GM20000 (cell line): ENCODE results near the gene HOXC5.

ENCODE experiments used
- DNase-seq: peaks from one replicate; pipeline ENCODE4 v3.0.0; 2012; ENCODE audit warnings: low spot score
- TF ChIP-seq, protein P1 (sequence below): IDR thresholded peaks from 2 replicates; pipeline ENCODE4 v1.5.1; 2012; ENCODE audit warnings: mild to moderate bottlenecking, control low read depth; ENCODE audit errors: extremely low read depth, missing control alignments

The HOXC5 gene

GRCh38 chr12:54019091-54019811 is 13.6 kb upstream of the HOXC5 start:
- no peak for DNase-seq
- TF ChIP-seq, protein P1, sequence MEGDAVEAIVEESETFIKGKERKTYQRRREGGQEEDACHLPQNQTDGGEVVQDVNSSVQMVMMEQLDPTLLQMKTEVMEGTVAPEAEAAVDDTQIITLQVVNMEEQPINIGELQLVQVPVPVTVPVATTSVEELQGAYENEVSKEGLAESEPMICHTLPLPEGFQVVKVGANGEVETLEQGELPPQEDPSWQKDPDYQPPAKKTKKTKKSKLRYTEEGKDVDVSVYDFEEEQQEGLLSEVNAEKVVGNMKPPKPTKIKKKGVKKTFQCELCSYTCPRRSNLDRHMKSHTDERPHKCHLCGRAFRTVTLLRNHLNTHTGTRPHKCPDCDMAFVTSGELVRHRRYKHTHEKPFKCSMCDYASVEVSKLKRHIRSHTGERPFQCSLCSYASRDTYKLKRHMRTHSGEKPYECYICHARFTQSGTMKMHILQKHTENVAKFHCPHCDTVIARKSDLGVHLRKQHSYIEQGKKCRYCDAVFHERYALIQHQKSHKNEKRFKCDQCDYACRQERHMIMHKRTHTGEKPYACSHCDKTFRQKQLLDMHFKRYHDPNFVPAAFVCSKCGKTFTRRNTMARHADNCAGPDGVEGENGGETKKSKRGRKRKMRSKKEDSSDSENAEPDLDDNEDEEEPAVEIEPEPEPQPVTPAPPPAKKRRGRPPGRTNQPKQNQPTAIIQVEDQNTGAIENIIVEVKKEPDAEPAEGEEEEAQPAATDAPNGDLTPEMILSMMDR: no peak

DNA sequence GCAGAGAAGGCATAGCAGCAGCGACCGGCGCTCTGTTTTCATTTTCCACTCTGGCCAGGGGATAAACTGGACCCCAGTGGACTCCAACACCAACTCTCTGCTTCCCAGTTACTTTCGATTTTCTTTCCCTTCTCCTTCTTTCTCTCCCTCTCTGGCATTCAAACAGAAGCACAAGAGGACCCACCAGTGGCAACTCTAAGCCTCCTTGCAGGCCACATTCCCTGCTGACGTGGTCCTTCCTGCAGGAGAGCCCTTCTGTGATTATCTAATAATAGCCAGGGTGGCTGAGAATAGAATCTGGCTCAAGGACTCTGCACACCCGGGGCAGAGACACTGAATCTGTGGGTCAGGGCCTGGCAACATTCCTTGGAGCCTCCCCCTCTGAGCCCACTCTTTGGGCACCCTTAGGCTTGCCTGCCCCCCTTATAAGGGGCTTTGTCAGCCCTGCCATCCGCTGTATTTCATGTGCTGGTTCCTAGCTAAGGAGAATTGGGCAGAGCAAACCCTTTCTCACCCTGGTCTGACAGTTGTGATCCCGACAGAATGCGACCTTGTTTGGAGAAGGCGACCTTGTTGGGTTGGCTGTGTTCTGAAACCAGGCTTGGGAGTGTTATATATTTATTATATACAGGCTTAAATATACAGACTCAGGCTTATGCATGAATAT is 12.8 kb upstream of the HOXC5 start:
- TF ChIP-seq, protein P1: no peak
- no peak for DNase-seq

- DNase-seq: no peak
- TF ChIP-seq, protein P1: no peak
Observed at GRCh38 chr12:54020591-54021405, 12.1 kb upstream of the HOXC5 start.

DNA sequence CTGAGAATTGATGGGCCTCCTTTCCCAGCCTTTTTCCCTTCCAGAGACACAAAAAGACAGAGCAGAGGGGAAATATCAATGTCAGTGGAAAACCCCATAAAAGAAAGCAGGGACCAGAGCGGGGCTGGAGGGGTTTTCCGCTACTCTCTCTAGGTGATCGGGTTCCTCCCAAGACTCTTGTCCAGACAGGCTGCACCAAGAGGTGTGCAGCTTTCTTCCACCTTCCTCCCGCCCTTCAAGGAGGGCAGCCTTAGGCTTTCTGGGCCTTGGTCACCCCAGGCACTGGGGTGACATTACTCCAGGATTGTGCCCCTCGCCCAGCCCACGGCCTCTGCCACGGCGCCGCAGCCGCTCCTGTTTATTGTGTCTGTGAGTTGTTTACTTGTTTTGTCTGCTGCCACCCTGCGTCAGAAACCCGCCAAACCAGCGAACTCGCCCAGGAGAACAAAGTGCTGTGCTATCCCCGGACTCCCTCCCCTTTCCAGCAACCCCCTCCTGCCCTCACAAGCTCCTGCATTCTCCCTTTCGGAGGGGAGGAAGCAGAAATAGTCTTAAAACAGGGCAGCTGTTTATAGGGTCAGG is 11.3 kb upstream of the HOXC5 start:
- DNase-seq: no peak
- TF ChIP-seq, protein P1: no peak

GRCh38 chr12:54022960-54023884 is 9.6 kb upstream of the HOXC5 start:
- no peak for DNase-seq
- TF ChIP-seq, protein P1: no peak

DNA sequence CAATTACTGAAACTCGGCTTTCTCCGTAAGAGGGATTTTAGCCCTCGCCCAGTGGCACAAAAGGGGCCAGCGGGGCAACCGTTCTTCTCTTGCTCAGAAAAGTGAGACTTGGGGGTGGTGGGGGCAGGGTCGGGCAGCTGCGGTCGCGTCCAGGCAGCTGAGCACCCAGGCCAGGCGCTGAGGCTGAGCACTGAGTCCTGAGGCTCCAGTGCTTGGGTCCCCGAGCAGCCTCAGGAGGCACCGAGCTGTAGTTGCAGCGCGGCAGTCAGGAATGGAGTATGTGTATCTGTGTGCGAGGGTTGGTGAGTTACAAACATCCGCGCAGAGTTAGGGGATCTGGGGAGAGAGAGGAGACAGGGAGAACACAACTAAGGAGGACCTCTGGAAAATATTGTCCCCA is 8.7 kb upstream of the HOXC5 start:
- TF ChIP-seq, protein P1: no peak
- no peak for DNase-seq
